ENCODE measurements around the gene RAB28.

DNA sequence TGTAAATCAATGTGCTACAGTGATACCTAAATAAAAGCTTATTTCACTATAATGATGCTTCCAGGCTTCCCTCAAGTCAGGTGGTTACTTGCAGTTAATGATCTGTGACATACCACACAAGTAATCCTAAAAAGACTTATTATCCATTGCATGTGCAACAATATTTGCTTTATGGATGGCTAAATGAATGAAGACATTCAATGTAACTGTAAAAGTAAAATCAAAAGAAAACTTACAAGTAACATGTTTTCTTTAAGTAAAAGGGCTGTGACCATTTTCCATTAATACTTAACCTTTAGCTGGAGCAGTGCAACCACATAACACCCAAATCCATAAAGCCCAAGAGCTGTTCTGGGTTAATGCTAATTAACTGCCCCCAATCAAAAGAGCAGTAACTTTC is 42.6 kb downstream of the RAB28 start:
- TF ChIP-seq BACH2 (CRISPR knock-in tag; IDR thresholded peaks at IDR 0.05; ENCODE audit: borderline replicate concordance), result no peak
- TF ChIP-seq, protein P1, sequence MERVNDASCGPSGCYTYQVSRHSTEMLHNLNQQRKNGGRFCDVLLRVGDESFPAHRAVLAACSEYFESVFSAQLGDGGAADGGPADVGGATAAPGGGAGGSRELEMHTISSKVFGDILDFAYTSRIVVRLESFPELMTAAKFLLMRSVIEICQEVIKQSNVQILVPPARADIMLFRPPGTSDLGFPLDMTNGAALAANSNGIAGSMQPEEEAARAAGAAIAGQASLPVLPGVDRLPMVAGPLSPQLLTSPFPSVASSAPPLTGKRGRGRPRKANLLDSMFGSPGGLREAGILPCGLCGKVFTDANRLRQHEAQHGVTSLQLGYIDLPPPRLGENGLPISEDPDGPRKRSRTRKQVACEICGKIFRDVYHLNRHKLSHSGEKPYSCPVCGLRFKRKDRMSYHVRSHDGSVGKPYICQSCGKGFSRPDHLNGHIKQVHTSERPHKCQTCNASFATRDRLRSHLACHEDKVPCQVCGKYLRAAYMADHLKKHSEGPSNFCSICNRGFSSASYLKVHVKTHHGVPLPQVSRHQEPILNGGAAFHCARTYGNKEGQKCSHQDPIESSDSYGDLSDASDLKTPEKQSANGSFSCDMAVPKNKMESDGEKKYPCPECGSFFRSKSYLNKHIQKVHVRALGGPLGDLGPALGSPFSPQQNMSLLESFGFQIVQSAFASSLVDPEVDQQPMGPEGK (CRISPR knock-in tag; IDR thresholded peaks at IDR 0.05; ENCODE audit: borderline replicate concordance), result no peak
- TF ChIP-seq OSR1 (CRISPR knock-in tag; IDR thresholded peaks at IDR 0.05), result no peak
- no peak for TF ChIP-seq ISL1 (CRISPR knock-in tag; IDR thresholded peaks at IDR 0.05)
- no peak for TF ChIP-seq CSDC2 (CRISPR knock-in tag; IDR thresholded peaks at IDR 0.05)
- no peak for TF ChIP-seq SNAI2 (CRISPR knock-in tag; IDR thresholded peaks at IDR 0.05)
- no peak for TF ChIP-seq ZFP3 (CRISPR knock-in tag; IDR thresholded peaks at IDR 0.05)
- TF ChIP-seq ARNTL (CRISPR knock-in tag; IDR thresholded peaks at IDR 0.05; ENCODE audit: borderline replicate concordance, low read depth), result no peak
- TF ChIP-seq ZFP30 (CRISPR knock-in tag; IDR thresholded peaks at IDR 0.05), result no peak
- TF ChIP-seq, protein P2, sequence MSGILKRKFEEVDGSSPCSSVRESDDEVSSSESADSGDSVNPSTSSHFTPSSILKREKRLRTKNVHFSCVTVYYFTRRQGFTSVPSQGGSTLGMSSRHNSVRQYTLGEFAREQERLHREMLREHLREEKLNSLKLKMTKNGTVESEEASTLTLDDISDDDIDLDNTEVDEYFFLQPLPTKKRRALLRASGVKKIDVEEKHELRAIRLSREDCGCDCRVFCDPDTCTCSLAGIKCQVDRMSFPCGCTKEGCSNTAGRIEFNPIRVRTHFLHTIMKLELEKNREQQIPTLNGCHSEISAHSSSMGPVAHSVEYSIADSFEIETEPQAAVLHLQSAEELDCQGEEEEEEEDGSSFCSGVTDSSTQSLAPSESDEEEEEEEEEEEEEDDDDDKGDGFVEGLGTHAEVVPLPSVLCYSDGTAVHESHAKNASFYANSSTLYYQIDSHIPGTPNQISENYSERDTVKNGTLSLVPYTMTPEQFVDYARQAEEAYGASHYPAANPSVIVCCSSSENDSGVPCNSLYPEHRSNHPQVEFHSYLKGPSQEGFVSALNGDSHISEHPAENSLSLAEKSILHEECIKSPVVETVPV (CRISPR knock-in tag; IDR thresholded peaks at IDR 0.05), result no peak
- TF ChIP-seq, protein P3, sequence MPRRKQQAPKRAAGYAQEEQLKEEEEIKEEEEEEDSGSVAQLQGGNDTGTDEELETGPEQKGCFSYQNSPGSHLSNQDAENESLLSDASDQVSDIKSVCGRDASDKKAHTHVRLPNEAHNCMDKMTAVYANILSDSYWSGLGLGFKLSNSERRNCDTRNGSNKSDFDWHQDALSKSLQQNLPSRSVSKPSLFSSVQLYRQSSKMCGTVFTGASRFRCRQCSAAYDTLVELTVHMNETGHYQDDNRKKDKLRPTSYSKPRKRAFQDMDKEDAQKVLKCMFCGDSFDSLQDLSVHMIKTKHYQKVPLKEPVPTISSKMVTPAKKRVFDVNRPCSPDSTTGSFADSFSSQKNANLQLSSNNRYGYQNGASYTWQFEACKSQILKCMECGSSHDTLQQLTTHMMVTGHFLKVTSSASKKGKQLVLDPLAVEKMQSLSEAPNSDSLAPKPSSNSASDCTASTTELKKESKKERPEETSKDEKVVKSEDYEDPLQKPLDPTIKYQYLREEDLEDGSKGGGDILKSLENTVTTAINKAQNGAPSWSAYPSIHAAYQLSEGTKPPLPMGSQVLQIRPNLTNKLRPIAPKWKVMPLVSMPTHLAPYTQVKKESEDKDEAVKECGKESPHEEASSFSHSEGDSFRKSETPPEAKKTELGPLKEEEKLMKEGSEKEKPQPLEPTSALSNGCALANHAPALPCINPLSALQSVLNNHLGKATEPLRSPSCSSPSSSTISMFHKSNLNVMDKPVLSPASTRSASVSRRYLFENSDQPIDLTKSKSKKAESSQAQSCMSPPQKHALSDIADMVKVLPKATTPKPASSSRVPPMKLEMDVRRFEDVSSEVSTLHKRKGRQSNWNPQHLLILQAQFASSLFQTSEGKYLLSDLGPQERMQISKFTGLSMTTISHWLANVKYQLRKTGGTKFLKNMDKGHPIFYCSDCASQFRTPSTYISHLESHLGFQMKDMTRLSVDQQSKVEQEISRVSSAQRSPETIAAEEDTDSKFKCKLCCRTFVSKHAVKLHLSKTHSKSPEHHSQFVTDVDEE (CRISPR knock-in tag; IDR thresholded peaks at IDR 0.05), result no peak
